ENCODE measurements around the gene FNDC10.

The FNDC10 gene

GRCh38 chr1:1618396-1619068 is 18.6 kb upstream of the FNDC10 start:
- Histone ChIP-seq H3K27me3 (ENCODE audit: control insufficient read depth, insufficient read depth, low read length) (no peaks in the 10 kb centered on the region), H3K4me1 (ENCODE audit: control insufficient read depth, insufficient read depth, low read length) (no peaks in the 10 kb centered on the region), H3K9me3 (ENCODE audit: control insufficient read depth, insufficient read depth, low read length) (no peaks in the 10 kb centered on the region), H3K9ac (ENCODE audit: low read depth, low read length) (no peak overlapping the region), H3K36me3 (ENCODE audit: control insufficient read depth, insufficient read depth, low read length) (peaks cover 9% of the 10 kb centered on the region), H3K4me3 (ENCODE audit: low read depth, low read length) (no peak overlapping the region)

DNA sequence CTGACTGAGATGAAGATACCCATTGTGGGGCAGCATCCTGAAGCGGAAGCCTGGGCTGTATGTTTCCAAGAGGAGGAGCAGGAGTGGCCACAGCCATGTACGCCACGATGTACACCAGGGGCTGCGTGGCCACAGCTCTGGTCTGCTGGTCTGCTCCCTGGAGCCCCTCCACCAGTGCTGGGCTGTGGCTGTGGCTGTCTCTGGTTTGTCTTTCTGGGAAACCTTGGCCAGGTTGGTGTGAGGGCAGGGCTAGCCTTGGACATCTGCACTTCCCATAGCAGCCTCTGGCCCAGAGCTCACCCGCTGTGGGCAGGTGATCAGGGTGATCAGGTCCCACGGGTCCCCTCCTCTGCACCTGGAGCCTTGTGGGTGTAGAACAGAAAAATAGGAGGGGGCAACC is 18.0 kb upstream of the FNDC10 start:
- Histone ChIP-seq H3K36me3 (ENCODE audit: control insufficient read depth, insufficient read depth, low read length) (peaks cover 9% of the 10 kb centered on the region), H3K27me3 (ENCODE audit: control insufficient read depth, insufficient read depth, low read length) (no peaks in the 10 kb centered on the region), H3K4me1 (ENCODE audit: control insufficient read depth, insufficient read depth, low read length) (no peaks in the 10 kb centered on the region), H3K9ac (ENCODE audit: low read depth, low read length) (no peak overlapping the region), H3K4me3 (ENCODE audit: low read depth, low read length) (no peak overlapping the region), H3K9me3 (ENCODE audit: control insufficient read depth, insufficient read depth, low read length) (no peaks in the 10 kb centered on the region)

DNA sequence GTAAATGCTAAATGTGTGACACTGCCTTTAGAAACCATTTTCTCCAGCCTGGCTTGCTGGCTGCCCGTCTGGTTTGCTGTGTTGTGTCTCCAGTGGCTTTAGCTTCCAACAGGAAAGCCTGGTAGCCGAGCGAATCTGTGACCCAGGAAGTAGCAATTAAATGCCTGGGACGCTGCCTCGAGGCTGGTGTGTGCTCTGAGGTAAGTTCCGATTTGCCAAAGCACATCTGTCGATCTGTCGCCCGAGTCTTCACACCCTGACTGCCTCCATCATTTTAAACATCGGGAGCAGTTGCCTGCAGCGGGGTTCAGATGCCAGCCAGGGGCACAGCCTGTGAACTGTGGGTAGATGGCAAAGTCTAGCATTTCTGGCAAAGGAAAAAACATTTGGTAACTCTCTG is 17.6 kb upstream of the FNDC10 start:
- Histone ChIP-seq H3K9me3 (ENCODE audit: control insufficient read depth, insufficient read depth, low read length) (no peaks in the 10 kb centered on the region), H3K4me3 (ENCODE audit: low read depth, low read length) (no peak overlapping the region), H3K9ac (ENCODE audit: low read depth, low read length) (no peak overlapping the region), H3K27me3 (ENCODE audit: control insufficient read depth, insufficient read depth, low read length) (no peaks in the 10 kb centered on the region), H3K36me3 (ENCODE audit: control insufficient read depth, insufficient read depth, low read length) (peaks cover 9% of the 10 kb centered on the region), H3K4me1 (ENCODE audit: control insufficient read depth, insufficient read depth, low read length) (no peaks in the 10 kb centered on the region)

DNA sequence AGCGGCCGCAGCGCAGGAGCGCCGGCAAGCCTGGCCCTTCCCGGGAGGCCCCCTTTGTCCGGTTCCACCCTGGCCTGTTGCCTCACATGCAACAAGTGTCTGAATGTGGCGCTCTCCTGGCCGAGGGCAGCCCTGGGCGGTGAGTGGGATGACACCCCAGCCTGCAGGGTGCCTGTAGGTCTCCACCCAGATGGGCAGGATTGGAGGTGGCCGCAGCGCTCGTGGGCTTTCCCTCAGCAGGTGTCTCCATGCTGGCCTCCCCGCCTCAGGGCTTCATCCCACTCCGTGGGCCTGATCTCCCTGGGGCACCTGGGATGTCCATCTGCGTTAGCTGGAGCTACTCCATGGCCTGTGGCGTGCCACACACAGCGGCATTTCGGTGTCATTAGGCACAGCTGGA is 16.9 kb upstream of the FNDC10 start:
- peaks cover 9% of the 10 kb centered on the region for H3K36me3 ChIP-seq (ENCODE audit: control insufficient read depth, insufficient read depth, low read length)
- H3K9ac ChIP-seq (ENCODE audit: low read depth, low read length) = peak overlapping the region; percentile 54
- no peaks in the 10 kb centered on the region for H3K27me3 ChIP-seq (ENCODE audit: control insufficient read depth, insufficient read depth, low read length)
- H3K4me3 ChIP-seq (ENCODE audit: low read depth, low read length) = peak overlapping the region; percentile 87
- no peaks in the 10 kb centered on the region for H3K4me1 ChIP-seq (ENCODE audit: control insufficient read depth, insufficient read depth, low read length)
- H3K9me3 ChIP-seq (ENCODE audit: control insufficient read depth, insufficient read depth, low read length) = no peaks in the 10 kb centered on the region

GRCh38 chr1:1616045-1616790 is 16.3 kb upstream of the FNDC10 start:
- H3K9me3 ChIP-seq (ENCODE audit: control insufficient read depth, insufficient read depth, low read length) = no peaks in the 10 kb centered on the region
- H3K36me3 ChIP-seq (ENCODE audit: control insufficient read depth, insufficient read depth, low read length) = peaks cover 9% of the 10 kb centered on the region
- no peaks in the 10 kb centered on the region for H3K4me1 ChIP-seq (ENCODE audit: control insufficient read depth, insufficient read depth, low read length)
- no peaks in the 10 kb centered on the region for H3K27me3 ChIP-seq (ENCODE audit: control insufficient read depth, insufficient read depth, low read length)
- H3K4me3 ChIP-seq (ENCODE audit: low read depth, low read length) = peak overlapping the region; percentile 87
- H3K9ac ChIP-seq (ENCODE audit: low read depth, low read length) = peak overlapping the region; percentile 54

DNA sequence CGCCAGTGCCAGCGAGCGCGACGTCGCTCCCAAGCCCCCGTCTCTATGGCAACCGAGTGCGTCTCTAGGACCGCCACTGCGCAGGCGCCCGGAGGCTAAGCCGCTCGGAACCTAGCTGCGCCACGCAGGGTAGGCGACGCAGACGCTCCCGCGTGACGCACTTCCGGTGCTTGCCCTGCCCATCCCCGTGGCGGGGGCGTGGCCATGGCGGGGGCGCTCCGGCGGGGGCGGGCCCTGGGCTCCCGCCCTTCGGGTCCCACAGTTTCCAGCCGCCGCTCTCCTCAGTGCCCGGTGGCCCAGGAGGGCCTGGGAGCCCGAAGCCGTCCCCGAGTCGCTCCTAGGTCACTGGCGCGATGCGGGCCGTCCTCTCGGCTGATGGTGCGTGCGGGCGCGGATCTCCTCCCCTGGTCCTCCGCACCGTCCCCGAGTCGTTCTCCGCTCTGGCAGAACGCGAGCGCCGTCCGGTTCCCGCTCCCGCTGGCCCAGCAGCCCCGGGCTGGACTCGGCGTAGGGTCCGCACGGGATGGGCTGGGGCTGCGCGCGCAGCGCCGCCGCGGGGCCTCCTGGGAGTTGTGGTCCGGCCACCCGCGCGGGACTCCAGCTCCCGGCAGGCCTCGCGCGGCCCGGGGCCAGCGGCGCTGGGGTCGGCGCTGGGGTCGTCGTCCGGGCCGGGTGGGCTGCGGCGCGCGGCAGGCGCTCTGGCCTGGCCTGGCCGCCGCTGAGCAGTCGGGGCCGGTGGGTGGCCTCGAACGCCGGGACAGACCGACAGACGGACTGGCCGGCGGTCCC is 15.5 kb upstream of the FNDC10 start, which contains the start of gene MIB2:
Gene MIB2 (plus strand): TSS at position 245 of the 789 bp plus-strand sequence. CDS start 7,953 bp downstream, outside the sequence.
- Histone ChIP-seq H3K9me3 (ENCODE audit: control insufficient read depth, insufficient read depth, low read length) (no peaks in the 10 kb centered on the region), H3K9ac (ENCODE audit: low read depth, low read length) (peak within 1 kb of the TSS; percentile 97), H3K27me3 (ENCODE audit: control insufficient read depth, insufficient read depth, low read length) (no peaks in the 10 kb centered on the region), H3K4me3 (ENCODE audit: low read depth, low read length) (peak within 1 kb of the TSS; percentile 87), H3K36me3 (ENCODE audit: control insufficient read depth, insufficient read depth, low read length) (peaks cover 9% of the 10 kb centered on the region), H3K4me1 (ENCODE audit: control insufficient read depth, insufficient read depth, low read length) (no peaks in the 10 kb centered on the region)

GRCh38 chr1:1614954-1615255 is 15.0 kb upstream of the FNDC10 start:
- peaks cover 9% of the 10 kb centered on the region for H3K36me3 ChIP-seq (ENCODE audit: control insufficient read depth, insufficient read depth, low read length)
- H3K4me3 ChIP-seq (ENCODE audit: low read depth, low read length) = peak overlapping the region; percentile 87
- H3K27me3 ChIP-seq (ENCODE audit: control insufficient read depth, insufficient read depth, low read length) = no peaks in the 10 kb centered on the region
- no peaks in the 10 kb centered on the region for H3K4me1 ChIP-seq (ENCODE audit: control insufficient read depth, insufficient read depth, low read length)
- peak overlapping the region; percentile 60 for H3K9ac ChIP-seq (ENCODE audit: low read depth, low read length)
- H3K9me3 ChIP-seq (ENCODE audit: control insufficient read depth, insufficient read depth, low read length) = no peaks in the 10 kb centered on the region

DNA sequence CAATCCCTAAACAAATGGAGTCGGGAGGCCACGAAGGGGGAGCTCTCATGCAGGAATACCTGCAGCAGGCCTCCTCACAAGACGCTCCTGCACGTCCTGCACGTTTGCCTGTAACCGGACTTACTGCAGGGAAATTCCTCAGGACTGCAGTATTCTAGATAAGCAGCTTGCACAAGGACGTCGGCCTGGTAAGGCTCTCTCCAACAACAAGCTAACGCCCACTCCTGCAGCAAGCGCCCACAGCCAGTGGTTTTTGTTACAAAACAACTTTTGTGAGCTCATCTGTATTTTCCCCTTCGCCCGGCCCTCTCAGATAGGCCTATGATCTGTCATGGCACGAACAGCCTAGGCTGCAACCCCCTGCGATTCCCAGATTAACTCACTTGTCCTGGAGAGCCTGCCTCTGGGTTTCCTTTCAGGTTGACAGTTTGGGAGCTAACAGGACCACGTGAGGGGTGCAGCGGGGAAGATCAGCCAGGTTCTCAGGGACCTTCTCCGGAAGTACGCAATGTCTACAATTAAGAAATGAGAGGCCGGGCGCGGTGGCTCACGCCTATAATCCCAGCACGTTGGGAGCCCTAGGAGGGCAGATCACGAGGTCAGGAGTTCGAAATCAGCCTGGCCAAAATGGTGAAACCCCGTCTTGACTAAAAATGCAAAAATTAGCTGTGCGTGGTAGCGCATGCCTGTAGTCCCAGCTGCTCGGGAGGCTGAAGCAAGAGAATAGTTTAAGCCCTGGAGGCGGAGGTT is 14.4 kb upstream of the FNDC10 start:
- H3K4me3 ChIP-seq (ENCODE audit: low read depth, low read length) = peak overlapping the region; percentile 87
- H3K9me3 ChIP-seq (ENCODE audit: control insufficient read depth, insufficient read depth, low read length) = no peaks in the 10 kb centered on the region
- peaks cover 9% of the 10 kb centered on the region for H3K36me3 ChIP-seq (ENCODE audit: control insufficient read depth, insufficient read depth, low read length)
- H3K9ac ChIP-seq (ENCODE audit: low read depth, low read length) = peak overlapping the region; percentile 60
- H3K27me3 ChIP-seq (ENCODE audit: control insufficient read depth, insufficient read depth, low read length) = no peaks in the 10 kb centered on the region
- no peaks in the 10 kb centered on the region for H3K4me1 ChIP-seq (ENCODE audit: control insufficient read depth, insufficient read depth, low read length)

DNA sequence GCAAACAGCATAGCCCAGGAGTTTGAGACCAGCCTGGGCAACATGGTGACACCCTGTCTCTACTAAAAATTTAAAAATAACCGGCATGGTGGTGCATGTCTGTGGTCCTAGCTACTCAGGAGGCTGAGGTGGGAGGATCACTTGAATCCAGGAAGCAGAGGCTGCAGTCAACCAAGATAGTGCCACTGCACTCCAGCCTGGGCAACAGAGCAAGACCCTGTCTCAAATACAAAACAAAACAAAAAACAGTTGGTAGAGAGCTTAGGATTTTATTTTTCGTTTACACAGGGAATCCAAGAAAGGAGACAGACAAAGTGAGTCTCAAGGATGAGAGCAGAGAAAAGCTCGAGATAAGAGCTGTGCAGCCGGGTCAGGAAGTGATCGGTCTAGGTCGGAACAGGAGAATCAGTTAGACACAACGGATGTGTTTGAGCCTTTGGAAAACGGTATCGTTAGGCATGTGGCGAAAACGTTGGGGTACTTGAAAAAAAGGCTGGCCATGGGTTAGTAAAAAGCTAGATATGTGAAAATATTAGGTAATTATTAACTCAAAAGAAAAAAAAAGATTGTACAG is 13.7 kb upstream of the FNDC10 start:
- H3K9ac ChIP-seq (ENCODE audit: low read depth, low read length) = no peak overlapping the region
- no peaks in the 10 kb centered on the region for H3K27me3 ChIP-seq (ENCODE audit: control insufficient read depth, insufficient read depth, low read length)

DNA sequence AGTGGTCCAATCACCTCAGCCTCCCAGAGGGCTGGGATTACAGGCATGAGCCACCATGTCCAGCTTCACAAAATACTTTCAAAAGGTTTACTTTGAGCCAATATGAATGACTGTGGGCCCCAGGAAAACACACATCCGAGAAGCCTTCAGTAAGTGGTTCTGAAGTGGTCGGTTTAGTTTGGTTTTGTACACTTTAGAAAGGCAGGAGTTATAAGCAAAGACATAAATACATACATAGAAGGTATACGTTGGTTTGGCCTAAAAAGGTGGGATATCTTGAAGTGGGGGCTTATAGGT is 12.1 kb upstream of the FNDC10 start:
- Histone ChIP-seq H3K36me3 (ENCODE audit: control insufficient read depth, insufficient read depth, low read length) (no peaks in the 10 kb centered on the region), H3K4me3 (ENCODE audit: low read depth, low read length) (no peak overlapping the region), H3K4me1 (ENCODE audit: control insufficient read depth, insufficient read depth, low read length) (no peaks in the 10 kb centered on the region), H3K9me3 (ENCODE audit: control insufficient read depth, insufficient read depth, low read length) (no peaks in the 10 kb centered on the region), H3K9ac (ENCODE audit: low read depth, low read length) (no peak overlapping the region), H3K27me3 (ENCODE audit: control insufficient read depth, insufficient read depth, low read length) (no peaks in the 10 kb centered on the region)

More for the DNA sequence above, 13.7 kb upstream of the FNDC10 start:
- Histone ChIP-seq H3K4me1 (ENCODE audit: control insufficient read depth, insufficient read depth, low read length) (no peaks in the 10 kb centered on the region), H3K36me3 (ENCODE audit: control insufficient read depth, insufficient read depth, low read length) (peaks cover 9% of the 10 kb centered on the region), H3K4me3 (ENCODE audit: low read depth, low read length) (peak overlapping the region; percentile 87), H3K9me3 (ENCODE audit: control insufficient read depth, insufficient read depth, low read length) (no peaks in the 10 kb centered on the region)

GRCh38 chr1:1610796-1611195 is 10.9 kb upstream of the FNDC10 start:
- Histone ChIP-seq H3K4me3 (ENCODE audit: low read depth, low read length) (no peak overlapping the region), H3K9ac (ENCODE audit: low read depth, low read length) (no peak overlapping the region), H3K9me3 (ENCODE audit: control insufficient read depth, insufficient read depth, low read length) (no peaks in the 10 kb centered on the region), H3K4me1 (ENCODE audit: control insufficient read depth, insufficient read depth, low read length) (no peaks in the 10 kb centered on the region), H3K36me3 (ENCODE audit: control insufficient read depth, insufficient read depth, low read length) (no peaks in the 10 kb centered on the region), H3K27me3 (ENCODE audit: control insufficient read depth, insufficient read depth, low read length) (no peaks in the 10 kb centered on the region)
